Right lobe of liver (tissue), 4 donors: Measurements from ENCODE around the gene ENO2.

Experiments used
- CTCF ChIP-seq, 4 donors: fragments of 200-600 bp in 3 of 4; fragments of 450-650 bp in 1 of 4; IDR thresholded peaks; one replicate each; pipeline versions ENCODE4 v1.5.1 to v1.8.0; 2016 to 2022; ENCODE audit warnings: antibody characterized with exemption in 4 of 4, mild to moderate bottlenecking in 2 of 4
- POLR2A ChIP-seq: fragments of 450-650 bp; IDR thresholded peaks from one replicate; pipeline ENCODE4 v1.6.1; 2017; ENCODE audit warnings: antibody characterized with exemption, mild to moderate bottlenecking
- donor health status: DM: no; HTN: no; CAD: no.
- donor health status: DM: no; HTN: no; CAD: no.
- donor health status: DM: no; HTN: yes; CAD: no.

- no peak for TF ChIP-seq CTCF (IDR thresholded peaks at IDR 0.05)
- TF ChIP-seq POLR2A, result no peak
These were observed 17.4 kb upstream of the ENO2 start for GRCh38 chr12:6896846-6897435.
